ENCODE data around the gene ETFB. TPM values are rescaled to one million over a fixed set of nuclear protein-coding genes. Genes with fewer than 3 reads are reported as not detected.

ETFB gene
- total RNA-seq, 2 donors from 2014 or later = 58.7 to 61.5 TPM

- no peaks in the 10 kb centered on the region for H3K27me3 ChIP-seq
- no peaks in the 10 kb centered on the region for H3K9me3 ChIP-seq
- H3K36me3 ChIP-seq (replicated peaks in 1 of 2; ENCODE audit: insufficient read depth in 1 of 2, low read depth in 2 of 2) = no peaks in the 10 kb centered on the region
- H3K27ac ChIP-seq = no peak overlapping the region
- TF ChIP-seq CTCF (IDR thresholded peaks at IDR 0.05) = no peak
- no peak for TF ChIP-seq POLR2A (IDR thresholded peaks at IDR 0.05)
- 63 to 73% methylated on average over 9 to 11 of the region's 11 CpGs for WGBS, 2 donors
- no peak overlapping the region for H3K4me3 ChIP-seq
- DNase-seq (no peak), ATAC-seq (no peak)
- intact Hi-C loops (cut with DNase I) = no loop called here
- H3K4me1 ChIP-seq = no peaks in the 10 kb centered on the region
These were observed 9.5 kb upstream of the ETFB start for GRCh38 chr19:51375504-51376221.

- peak in 1 of 4 donors; percentile 32 for DNase-seq
- intact Hi-C loops (cut with DNase I) = no loop called here
- WGBS, 2 donors = 36 to 42% methylated on average over 7 to 9 of the region's 9 CpGs
- Histone ChIP-seq H3K4me1 (peaks cover 2% of the 10 kb centered on the region), H3K36me3 (replicated peaks in 1 of 2; ENCODE audit: insufficient read depth in 1 of 2, low read depth in 2 of 2) (no peaks in the 10 kb centered on the region), H3K27ac (no peak within 1 kb of the TSS), H3K9me3 (no peaks in the 10 kb centered on the region), H3K27me3 (no peaks in the 10 kb centered on the region), H3K4me3 (no peak within 1 kb of the TSS)
- no peak for ATAC-seq
- TF ChIP-seq POLR2A (IDR thresholded peaks at IDR 0.05) (no peak), CTCF (IDR thresholded peaks at IDR 0.05) (no peak)
These were observed 6.7 kb upstream of the ETFB start, which contains the start of gene NKG7 for GRCh38 chr19:51372649-51373504. TSS of gene NKG7 (minus strand) at chr19:51372654. CDS start at chr19:51372535, 119 bp downstream.

- Histone ChIP-seq H3K4me3 (no peak overlapping the region), H3K36me3 (replicated peaks in 1 of 2; ENCODE audit: insufficient read depth in 1 of 2, low read depth in 2 of 2) (no peaks in the 10 kb centered on the region), H3K27ac (no peak overlapping the region), H3K4me1 (peaks cover 5% of the 10 kb centered on the region), H3K9me3 (no peaks in the 10 kb centered on the region), H3K27me3 (no peaks in the 10 kb centered on the region)
- intact Hi-C loops (cut with DNase I) = no loop called here
- DNase-seq (no peak), ATAC-seq (no peak)
- TF ChIP-seq POLR2A (IDR thresholded peaks at IDR 0.05) = no peak
- TF ChIP-seq CTCF (IDR thresholded peaks at IDR 0.05) = no peak
- 77 to 90% methylated on average over 7 to 18 of the region's 18 CpGs for WGBS, 2 donors
These were observed 5.9 kb upstream of the ETFB start for GRCh38 chr19:51372021-51372648.

- no peaks in the 10 kb centered on the region for H3K27me3 ChIP-seq
- intact Hi-C loops (cut with DNase I) = no loop called here
- ATAC-seq (no peak), DNase-seq (no peak)
- WGBS, 2 donors = 58 to 60% methylated on average over 8 of the region's 8 CpGs
- peaks cover 9% of the 10 kb centered on the region for H3K4me1 ChIP-seq
- TF ChIP-seq CTCF (IDR thresholded peaks at IDR 0.05) = no peak
- TF ChIP-seq POLR2A (IDR thresholded peaks at IDR 0.05) = no peak
- no peak overlapping the region for H3K4me3 ChIP-seq
- H3K27ac ChIP-seq = no peak overlapping the region
- H3K36me3 ChIP-seq (replicated peaks in 1 of 2; ENCODE audit: insufficient read depth in 1 of 2, low read depth in 2 of 2) = no peaks in the 10 kb centered on the region
- no peaks in the 10 kb centered on the region for H3K9me3 ChIP-seq
These were observed 5.0 kb upstream of the ETFB start for GRCh38 chr19:51371186-51371690.

All from body of pancreas (tissue), 4 donors.